ENCODE data around the gene MCRIP2.

MCRIP2 gene

GRCh38 chr16:627454-628239, 14.0 kb upstream of the MCRIP2 start:
- DNase-seq (ENCODE audit: low spot score) = no peak
- in situ Hi-C loops (cut with MboI; ENCODE audit: low sequenced_read_pairs, unreplicated experiment) = no loop called here
- TF ChIP-seq CTCF (IDR thresholded peaks at IDR 0.05; ENCODE audit: borderline replicate concordance, control extremely low read depth, extremely low read depth, insufficient read depth, missing control alignments) = no peak

- in situ Hi-C loops (cut with MboI; ENCODE audit: low sequenced_read_pairs, unreplicated experiment) = no loop called here
- TF ChIP-seq CTCF (IDR thresholded peaks at IDR 0.05; ENCODE audit: borderline replicate concordance, control extremely low read depth, extremely low read depth, insufficient read depth, missing control alignments) = no peak
- DNase-seq (ENCODE audit: low spot score) = no peak
Observed at GRCh38 chr16:628321-629061, 13.1 kb upstream of the MCRIP2 start.

GRCh38 chr16:629185-629832, 12.3 kb upstream of the MCRIP2 start:
- TF ChIP-seq CTCF (IDR thresholded peaks at IDR 0.05; ENCODE audit: borderline replicate concordance, control extremely low read depth, extremely low read depth, insufficient read depth, missing control alignments) = no peak
- no peak for DNase-seq (ENCODE audit: low spot score)
- in situ Hi-C loops (cut with MboI; ENCODE audit: low sequenced_read_pairs, unreplicated experiment) = no loop called here

- in situ Hi-C loops (cut with MboI; ENCODE audit: low sequenced_read_pairs, unreplicated experiment) = no loop called here
- DNase-seq (ENCODE audit: low spot score) = no peak
- no peak for TF ChIP-seq CTCF (IDR thresholded peaks at IDR 0.05; ENCODE audit: borderline replicate concordance, control extremely low read depth, extremely low read depth, insufficient read depth, missing control alignments)
Observed at GRCh38 chr16:629833-630248, 11.8 kb upstream of the MCRIP2 start.

GRCh38 chr16:630249-630814, 11.3 kb upstream of the MCRIP2 start:
- in situ Hi-C loops (cut with MboI; ENCODE audit: low sequenced_read_pairs, unreplicated experiment) = no loop called here
- TF ChIP-seq CTCF (IDR thresholded peaks at IDR 0.05; ENCODE audit: borderline replicate concordance, control extremely low read depth, extremely low read depth, insufficient read depth, missing control alignments) = no peak
- no peak for DNase-seq (ENCODE audit: low spot score)

GRCh38 chr16:630815-631405, 10.7 kb upstream of the MCRIP2 start, which contains the start of gene WFIKKN1:
Gene WFIKKN1 (plus strand): TSS chr16:630985. CDS start chr16:631254, 269 bp downstream.
- in situ Hi-C loops (cut with MboI; ENCODE audit: low sequenced_read_pairs, unreplicated experiment) = no loop called here
- TF ChIP-seq CTCF (IDR thresholded peaks at IDR 0.05; ENCODE audit: borderline replicate concordance, control extremely low read depth, extremely low read depth, insufficient read depth, missing control alignments) = no peak
- no peak for DNase-seq (ENCODE audit: low spot score)
